ENCODE results near the gene RAP2B.

RAP2B gene

GRCh38 chr3:153210146-153210545 is 48.1 kb downstream of the RAP2B start:
- ATAC-seq: no peak
- no peak overlapping the region for H3K27ac Mint-ChIP-seq

GRCh38 chr3:153210660-153211059 is 48.6 kb downstream of the RAP2B start:
- DNase-seq (ENCODE audit: low spot score in 2 of 2) (no peak), ATAC-seq (no peak)
- Mint-ChIP-seq H3K4me1 (no peaks in the 10 kb centered on the region), H3K36me3 (no peaks in the 10 kb centered on the region), H3K27ac (no peak overlapping the region), H3K4me3 (no peak overlapping the region), H3K9me3 (no peaks in the 10 kb centered on the region)

More at GRCh38 chr3:153210146-153210545, 48.1 kb downstream of the RAP2B start:
- Mint-ChIP-seq H3K4me3 (no peak overlapping the region), H3K9me3 (no peaks in the 10 kb centered on the region), H3K4me1 (no peaks in the 10 kb centered on the region), H3K36me3 (no peaks in the 10 kb centered on the region)
- DNase-seq (ENCODE audit: low spot score in 2 of 2): no peak

GRCh38 chr3:153215497-153215896 is 53.5 kb downstream of the RAP2B start:
- H3K9me3 Mint-ChIP-seq: peaks cover 3% of the 10 kb centered on the region
- no peak overlapping the region for H3K27ac Mint-ChIP-seq
- H3K4me1 Mint-ChIP-seq: peaks cover 24% of the 10 kb centered on the region
- H3K36me3 Mint-ChIP-seq: no peaks in the 10 kb centered on the region
- DNase-seq (ENCODE audit: low spot score in 2 of 2) (no peak), ATAC-seq (no peak)
- H3K4me3 Mint-ChIP-seq: no peak overlapping the region

- Mint-ChIP-seq H3K4me3 (no peak overlapping the region), H3K36me3 (no peaks in the 10 kb centered on the region), H3K4me1 (peaks cover 28% of the 10 kb centered on the region), H3K9me3 (peaks cover 4% of the 10 kb centered on the region), H3K27ac (no peak overlapping the region)
- ATAC-seq (no peak), DNase-seq (ENCODE audit: low spot score in 2 of 2) (no peak)
Observed at GRCh38 chr3:153215966-153216365, 53.9 kb downstream of the RAP2B start.

- peaks cover 4% of the 10 kb centered on the region for H3K9me3 Mint-ChIP-seq
- H3K36me3 Mint-ChIP-seq: no peaks in the 10 kb centered on the region
- no peak overlapping the region for H3K27ac Mint-ChIP-seq
- DNase-seq (ENCODE audit: low spot score in 2 of 2): no peak
- H3K4me3 Mint-ChIP-seq: no peak overlapping the region
- H3K4me1 Mint-ChIP-seq: peaks cover 38% of the 10 kb centered on the region
- no peak for ATAC-seq
Observed at GRCh38 chr3:153216928-153217327, 54.9 kb downstream of the RAP2B start.

GRCh38 chr3:153219146-153219545 is 57.1 kb downstream of the RAP2B start:
- Mint-ChIP-seq H3K4me3 (no peak overlapping the region), H3K9me3 (peaks cover 4% of the 10 kb centered on the region), H3K36me3 (no peaks in the 10 kb centered on the region), H3K4me1 (peaks cover 43% of the 10 kb centered on the region), H3K27ac (peak overlapping the region; percentile 78)
- DNase-seq (ENCODE audit: low spot score in 2 of 2): no peak
- ATAC-seq: no peak

Measured in stimulated activated effector memory CD8-positive, alpha-beta T cell treated with anti-CD3 and anti-CD28 coated beads, Interleukin-12 subunit alpha, Interleukin-12 subunit beta, amount 100 ng/mL, for 72 hours (primary cell).